ENCODE results near the gene VAX1.
"Not testable (repeated sequence)": the region's sequence is repeated elsewhere in the genome, so short reads cannot be mapped to it uniquely, and the experiment has no call there.

Gene VAX1, protein sequence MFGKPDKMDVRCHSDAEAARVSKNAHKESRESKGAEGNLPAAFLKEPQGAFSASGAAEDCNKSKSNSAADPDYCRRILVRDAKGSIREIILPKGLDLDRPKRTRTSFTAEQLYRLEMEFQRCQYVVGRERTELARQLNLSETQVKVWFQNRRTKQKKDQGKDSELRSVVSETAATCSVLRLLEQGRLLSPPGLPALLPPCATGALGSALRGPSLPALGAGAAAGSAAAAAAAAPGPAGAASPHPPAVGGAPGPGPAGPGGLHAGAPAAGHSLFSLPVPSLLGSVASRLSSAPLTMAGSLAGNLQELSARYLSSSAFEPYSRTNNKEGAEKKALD

DNA sequence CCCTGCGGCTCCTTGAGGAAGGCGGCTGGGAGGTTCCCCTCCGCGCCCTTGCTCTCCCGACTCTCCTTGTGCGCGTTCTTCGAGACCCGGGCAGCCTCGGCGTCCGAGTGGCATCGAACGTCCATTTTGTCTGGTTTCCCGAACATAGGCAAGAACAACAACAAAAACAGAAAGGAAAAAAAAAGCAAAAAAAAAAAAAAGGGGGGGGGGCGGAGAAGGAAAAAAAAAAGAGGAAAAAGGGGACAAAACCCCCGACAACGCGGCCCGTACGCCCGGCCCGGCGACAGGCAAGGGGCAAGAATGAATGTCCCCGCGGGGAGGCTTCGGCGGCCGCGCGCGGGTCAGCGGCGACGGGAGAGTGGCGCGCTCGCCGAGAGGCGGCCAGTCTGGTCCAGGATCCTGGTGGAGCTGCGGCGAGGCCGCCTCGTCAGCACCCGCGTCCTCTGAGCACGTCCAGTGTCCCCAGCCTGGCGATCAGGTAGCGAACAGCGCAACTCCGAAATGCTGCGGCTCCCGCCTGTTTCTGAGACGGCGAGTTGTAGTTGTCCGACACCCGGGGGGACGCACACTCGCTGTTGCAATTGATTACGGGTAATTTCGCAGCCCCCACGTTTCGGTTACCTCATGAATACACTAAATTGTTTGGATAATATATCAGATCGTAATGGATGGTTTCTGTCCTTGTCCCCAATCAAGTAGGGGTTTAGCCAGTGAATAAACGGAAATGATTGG lies at the start of gene VAX1:
VAX1 (minus strand) TSS at position 360 of the 732 bp plus-strand sequence; CDS start at position 146, 214 bp downstream.
- Histone ChIP-seq H3K9me2 (ENCODE audit: low read depth, low read length) (no peaks in the 10 kb centered on the region), H3K4me1 (ENCODE audit: insufficient read depth, low read length, severe bottlenecking) (no peaks in the 10 kb centered on the region), H3K27ac (ENCODE audit: low read depth, low read length, poor library complexity, severe bottlenecking) (no peak within 1 kb of the TSS), H3K4me3 (ENCODE audit: low read depth, low read length, poor library complexity, severe bottlenecking) (no peak within 1 kb of the TSS), H4K20me1 (ENCODE audit: insufficient read depth, low read length) (no peaks in the 10 kb centered on the region), H3K4me2 (ENCODE audit: low read length) (no peak within 1 kb of the TSS), H3K79me2 (ENCODE audit: insufficient read depth, low read length) (no peaks in the 10 kb centered on the region), H3K27me3 (ENCODE audit: insufficient read depth, low read length) (no peaks in the 10 kb centered on the region), H2AFZ (ENCODE audit: low read length) (no peak within 1 kb of the TSS), H3K9ac (ENCODE audit: low read length) (no peak within 1 kb of the TSS), H3F3A (ENCODE audit: insufficient read depth, low read length) (no peaks in the 10 kb centered on the region), H3K9me3 (ENCODE audit: low read length) (no peaks in the 10 kb centered on the region), H3K36me3 (ENCODE audit: insufficient read depth, low read length) (no peaks in the 10 kb centered on the region)
- no peak for TF ChIP-seq CTCF (IDR thresholded peaks at IDR 0.05; ENCODE audit: low read length)
- no peak for TF ChIP-seq EZH2 (IDR thresholded peaks at IDR 0.05; ENCODE audit: borderline replicate concordance, low read length)

- Histone ChIP-seq H3K79me2 (ENCODE audit: insufficient read depth, low read length) (no peaks in the 10 kb centered on the region), H3K27ac (ENCODE audit: low read depth, low read length, poor library complexity, severe bottlenecking) (no peak overlapping the region), H3K27me3 (ENCODE audit: insufficient read depth, low read length) (no peaks in the 10 kb centered on the region), H3K9me3 (ENCODE audit: low read length) (no peaks in the 10 kb centered on the region), H3K9ac (ENCODE audit: low read length) (no peak overlapping the region), H4K20me1 (ENCODE audit: insufficient read depth, low read length) (no peaks in the 10 kb centered on the region), H3K36me3 (ENCODE audit: insufficient read depth, low read length) (no peaks in the 10 kb centered on the region), H2AFZ (ENCODE audit: low read length) (0 out of 2 replicates have a peak overlapping the region, but pooled peaks have one; percentile 34), H3K4me3 (ENCODE audit: low read depth, low read length, poor library complexity, severe bottlenecking) (no peak overlapping the region), H3K9me2 (ENCODE audit: low read depth, low read length) (no peaks in the 10 kb centered on the region), H3F3A (ENCODE audit: insufficient read depth, low read length) (no peaks in the 10 kb centered on the region), H3K4me1 (ENCODE audit: insufficient read depth, low read length, severe bottlenecking) (no peaks in the 10 kb centered on the region), H3K4me2 (ENCODE audit: low read length) (no peak overlapping the region)
- TF ChIP-seq EZH2 (IDR thresholded peaks at IDR 0.05; ENCODE audit: borderline replicate concordance, low read length): no peak
- no peak for TF ChIP-seq CTCF (IDR thresholded peaks at IDR 0.05; ENCODE audit: low read length)
These were observed 49.0 kb upstream of the VAX1 start for GRCh38 chr10:117186832-117187615.

GRCh38 chr10:117185817-117186216 lies 47.7 kb upstream of the VAX1 start:
- H3F3A ChIP-seq (ENCODE audit: insufficient read depth, low read length); H3K9ac ChIP-seq (ENCODE audit: low read length); H3K9me2 ChIP-seq (ENCODE audit: low read depth, low read length); H2AFZ ChIP-seq (ENCODE audit: low read length); H4K20me1 ChIP-seq (ENCODE audit: insufficient read depth, low read length); H3K27me3 ChIP-seq (ENCODE audit: insufficient read depth, low read length); H3K4me3 ChIP-seq (ENCODE audit: low read depth, low read length, poor library complexity, severe bottlenecking); H3K79me2 ChIP-seq (ENCODE audit: insufficient read depth, low read length); H3K36me3 ChIP-seq (ENCODE audit: insufficient read depth, low read length); H3K4me1 ChIP-seq (ENCODE audit: insufficient read depth, low read length, severe bottlenecking); H3K4me2 ChIP-seq (ENCODE audit: low read length); H3K27ac ChIP-seq (ENCODE audit: low read depth, low read length, poor library complexity, severe bottlenecking); H3K9me3 ChIP-seq (ENCODE audit: low read length): not testable (repeated sequence)
